Adrenal gland (tissue), 5 donors: ENCODE data around the gene PRKCH.

ENCODE experiments used
- CTCF ChIP-seq, 6 experiments: fragments of 450-650 bp in 4 of 6; fragments of 200-600 bp in 2 of 6; sonication (generic) in 1 of 6; IDR thresholded peaks; 1 replicate in 5 of 6; 2 replicates in 1 of 6; pipeline versions ENCODE4 v1.5.1 to v1.8.0; 2016 to 2021; ENCODE audit warnings: antibody characterized with exemption in 6 of 6, mild to moderate bottlenecking in 2 of 6, moderate library complexity in 1 of 6
- POLR2A ChIP-seq, 2 donors: fragments of 450-650 bp; IDR thresholded peaks; one replicate each; pipeline ENCODE4 v1.6.1; 2017; ENCODE audit warnings: antibody characterized with exemption in 2 of 2, mild to moderate bottlenecking in 2 of 2, moderate library complexity in 1 of 2
- donor health status: DM: no; HTN: no; CAD: no.

GRCh38 chr14:61516118-61516743, 194.9 kb downstream of the PRKCH start:
- TF ChIP-seq CTCF (IDR thresholded peaks at IDR 0.05): no peak
- no peak for TF ChIP-seq POLR2A (IDR thresholded peaks at IDR 0.05)
